HG02678 (cell line): ENCODE results near the gene DDX51.
"Not testable (repeated sequence)": the region's sequence is repeated elsewhere in the genome, so short reads cannot be mapped to it uniquely, and the experiment has no call there.

Experiments
- ATAC-seq: cut with Tn5 transposase; IDR thresholded peaks from one replicate; pipeline ENCODE4 v1.9.1; 2021; ENCODE audit warnings: mild to moderate bottlenecking, moderate library complexity; ENCODE audit not compliant: unreplicated experiment

Gene DDX51

GRCh38 chr12:132123970-132124765, 20.0 kb downstream of the DDX51 start:
- no peak for ATAC-seq

- ATAC-seq, result no peak
These were observed 22.8 kb downstream of the DDX51 start for GRCh38 chr12:132121283-132121682.

GRCh38 chr12:132118876-132119275, 25.2 kb downstream of the DDX51 start:
- ATAC-seq, result no peak

DNA sequence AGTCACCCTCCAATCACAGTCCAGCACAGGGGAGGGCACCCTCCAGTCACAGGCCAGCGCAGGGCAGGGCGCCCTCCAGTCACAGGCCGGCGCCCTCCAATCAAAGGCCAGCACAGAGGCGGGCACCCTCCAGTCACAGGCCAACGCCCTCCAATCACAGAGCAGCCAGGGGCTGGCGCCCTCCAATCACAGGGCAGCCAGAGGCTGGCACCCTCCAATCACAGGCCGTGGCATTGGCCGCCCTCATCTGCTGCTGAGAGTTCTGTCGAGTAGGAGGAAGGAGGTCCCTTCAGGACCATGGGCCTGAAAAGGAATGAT, 26.6 kb downstream of the DDX51 start:
- no peak for ATAC-seq

- ATAC-seq, result no peak
These were observed 27.2 kb downstream of the DDX51 start for GRCh38 chr12:132116709-132117557.

- ATAC-seq, result no peak
These were observed 28.6 kb downstream of the DDX51 start for GRCh38 chr12:132115500-132115899.

DNA sequence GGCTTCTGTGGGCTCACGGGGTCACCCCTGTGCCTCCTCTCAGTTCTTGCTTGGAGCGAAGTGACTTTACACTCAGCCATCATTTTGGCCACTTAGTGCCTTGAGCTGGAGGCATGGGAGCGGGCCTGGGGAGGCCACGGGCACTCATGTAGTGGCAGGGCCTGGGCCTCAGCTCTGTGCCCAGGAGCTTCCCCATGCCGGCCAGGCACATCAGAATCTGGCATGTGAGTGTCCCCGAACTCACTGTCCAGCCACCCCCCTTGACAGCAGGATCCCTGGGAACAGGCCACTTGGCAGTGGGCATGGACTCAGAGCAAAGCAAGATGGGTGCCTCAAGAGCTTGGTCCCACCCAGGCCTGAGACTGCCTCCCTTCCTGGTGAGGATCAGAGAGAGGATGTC, 29.5 kb downstream of the DDX51 start:
- ATAC-seq, result no peak

DNA sequence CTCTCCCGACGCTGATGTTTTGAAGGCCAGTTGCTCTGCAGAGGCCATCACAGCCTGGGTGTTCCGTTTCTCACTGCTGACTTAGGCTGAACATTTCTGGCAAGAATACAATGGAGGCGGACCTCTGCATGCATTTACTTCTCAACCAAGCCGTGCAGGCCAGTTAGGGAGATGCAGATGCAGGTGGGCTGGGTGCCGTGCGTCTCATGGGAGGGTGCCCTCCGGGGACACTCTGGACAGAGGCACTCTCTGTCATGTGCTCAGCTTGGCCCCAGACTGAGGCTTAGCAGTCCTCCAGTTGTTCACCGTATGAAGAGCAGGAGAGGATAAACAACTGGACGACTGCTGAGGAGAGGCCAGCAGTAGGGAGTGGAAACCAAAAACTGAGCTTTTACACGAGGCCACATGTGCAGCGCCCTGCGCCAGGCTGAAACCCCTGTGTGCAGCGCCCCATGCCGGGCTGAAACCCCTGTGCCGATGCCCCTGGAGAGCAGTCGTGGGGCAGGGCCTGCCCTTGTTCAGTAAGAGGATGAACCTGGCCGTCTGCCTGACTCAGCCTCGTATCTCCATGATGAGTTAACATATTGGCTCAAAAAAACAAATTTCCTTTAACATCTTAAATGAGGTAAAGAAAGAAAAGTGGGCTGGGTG, 32.3 kb downstream of the DDX51 start:
- no peak for ATAC-seq

DNA sequence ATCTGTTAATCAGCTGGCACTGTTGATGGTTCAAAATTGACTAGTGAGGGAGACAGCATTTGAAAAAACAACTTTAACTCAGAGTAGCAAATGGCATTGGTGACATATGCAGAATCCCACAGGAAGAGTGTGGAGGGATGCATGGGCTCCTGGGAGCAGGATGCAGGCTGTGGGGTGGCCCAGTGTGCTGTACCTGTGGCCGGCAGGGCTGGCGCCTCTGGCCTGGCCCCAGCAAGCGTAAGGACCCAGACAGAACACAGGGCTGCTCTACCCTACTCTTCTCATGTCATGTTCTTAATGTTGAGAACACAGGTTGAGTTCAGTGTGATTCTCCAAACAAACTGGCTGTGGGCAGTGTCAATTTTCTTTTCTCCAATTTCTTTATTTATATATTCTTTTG, 33.4 kb downstream of the DDX51 start:
- ATAC-seq, result no peak

DNA sequence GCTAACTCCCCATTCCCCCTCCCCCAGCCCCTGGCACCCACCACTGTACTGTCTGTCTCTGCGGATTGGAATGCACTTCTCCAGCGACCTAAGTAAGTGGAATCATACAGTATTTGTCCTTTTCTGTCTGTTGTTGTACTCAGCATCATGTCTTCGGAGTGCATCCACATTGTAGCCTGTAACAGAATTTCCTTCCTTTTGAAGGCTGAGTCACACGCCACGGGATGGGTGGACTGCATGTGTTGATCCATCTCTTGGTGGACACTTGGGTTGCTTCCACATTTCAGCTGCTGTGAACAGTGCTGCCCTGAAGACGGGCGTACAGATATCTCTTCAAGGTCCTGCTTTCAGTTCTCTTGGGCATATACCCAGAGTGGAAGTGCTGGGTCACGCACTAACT, 34.4 kb downstream of the DDX51 start:
- no peak for ATAC-seq

DNA sequence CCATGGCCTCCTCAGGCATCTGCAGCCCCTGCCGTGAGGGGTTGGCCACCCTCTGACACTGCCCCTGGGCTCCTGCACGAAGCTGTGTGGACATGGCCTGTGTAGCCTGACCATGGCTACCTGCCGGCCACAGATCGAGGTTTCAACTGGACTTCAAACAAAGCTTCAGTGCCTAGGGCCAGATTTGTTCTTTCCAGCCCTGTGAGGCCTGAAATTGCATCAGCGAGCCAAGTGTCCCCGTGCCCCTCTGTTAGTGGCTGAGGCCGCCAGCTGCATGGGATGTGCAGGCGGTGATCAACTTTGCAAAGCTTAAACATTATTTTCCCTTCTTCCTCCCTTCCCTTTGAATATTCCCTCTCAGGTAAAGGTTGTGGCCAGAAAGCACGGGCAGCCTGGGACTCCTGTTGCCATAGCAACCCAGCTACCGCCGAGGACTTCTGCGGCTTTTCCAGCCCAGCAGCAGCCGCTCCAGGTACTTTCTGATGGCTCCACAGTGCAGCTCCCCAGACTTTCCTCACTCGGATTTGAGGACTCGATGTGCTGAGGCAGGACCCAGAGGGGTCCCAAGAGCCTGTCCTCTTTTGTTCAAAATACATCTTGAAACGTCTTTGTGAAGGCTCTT, 35.8 kb downstream of the DDX51 start:
- ATAC-seq, result no peak

DNA sequence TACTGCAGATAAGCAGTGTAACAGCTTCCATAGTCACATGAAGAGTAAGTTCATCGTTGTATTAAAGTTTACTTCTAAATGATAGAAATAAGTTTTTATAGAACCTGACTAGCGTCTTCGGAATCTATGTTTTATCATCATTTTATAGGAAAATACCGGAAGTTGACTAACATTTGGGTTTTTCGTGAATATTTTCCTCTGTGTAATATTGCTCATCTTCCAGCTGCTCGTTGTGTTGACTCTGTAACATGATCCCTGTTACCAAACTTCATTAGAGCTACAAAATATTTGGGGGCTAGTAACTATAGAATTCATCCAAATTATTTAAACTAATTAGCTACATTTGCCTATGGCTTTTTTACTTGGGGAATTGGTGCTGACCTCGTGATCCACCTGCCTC, 37.2 kb downstream of the DDX51 start:
- no peak for ATAC-seq

- no peak for ATAC-seq
These were observed 38.7 kb downstream of the DDX51 start for GRCh38 chr12:132105467-132105866.

DNA sequence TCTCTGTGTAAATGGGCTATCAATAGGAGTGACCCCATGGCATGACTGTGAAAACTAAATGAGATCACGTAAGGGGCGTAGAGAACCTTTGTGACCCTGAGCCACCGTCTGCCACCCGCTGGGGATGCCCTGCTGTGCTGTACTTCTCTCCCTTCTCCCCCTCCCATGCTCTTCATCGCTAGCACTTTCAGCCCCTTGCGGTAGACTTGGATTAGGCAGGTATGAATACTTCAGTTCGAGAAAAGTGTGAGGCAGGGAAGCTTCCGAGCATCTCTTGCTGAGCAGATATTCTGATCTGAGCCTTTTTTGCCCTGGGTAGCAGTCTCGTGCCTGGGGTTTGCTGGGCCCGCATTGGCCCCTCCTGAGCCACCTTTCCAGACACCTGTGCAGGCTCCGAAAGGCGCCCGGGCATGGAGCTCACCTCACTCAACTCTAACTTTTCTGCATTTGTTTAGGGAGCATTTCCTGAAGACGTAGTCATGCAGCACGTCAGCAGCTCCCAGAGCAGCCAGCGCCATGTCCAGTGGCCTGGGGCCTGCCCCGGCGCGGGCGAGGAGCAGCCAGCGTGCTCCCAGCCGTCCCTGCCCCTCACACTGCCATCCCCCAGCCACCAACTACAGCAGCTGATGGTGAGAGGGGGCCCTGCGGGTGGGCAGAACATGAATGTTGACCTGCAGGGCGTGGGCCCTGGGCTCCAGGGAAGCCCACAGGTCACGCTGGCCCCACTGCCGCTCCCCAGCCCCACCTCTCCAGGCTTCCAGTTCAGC, 40.4 kb downstream of the DDX51 start:
- no peak for ATAC-seq

- ATAC-seq, result not testable (repeated sequence)
These were observed 41.0 kb downstream of the DDX51 start for GRCh38 chr12:132103072-132103471.

- ATAC-seq, result no peak
These were observed 41.8 kb downstream of the DDX51 start for GRCh38 chr12:132102297-132102696.

DNA sequence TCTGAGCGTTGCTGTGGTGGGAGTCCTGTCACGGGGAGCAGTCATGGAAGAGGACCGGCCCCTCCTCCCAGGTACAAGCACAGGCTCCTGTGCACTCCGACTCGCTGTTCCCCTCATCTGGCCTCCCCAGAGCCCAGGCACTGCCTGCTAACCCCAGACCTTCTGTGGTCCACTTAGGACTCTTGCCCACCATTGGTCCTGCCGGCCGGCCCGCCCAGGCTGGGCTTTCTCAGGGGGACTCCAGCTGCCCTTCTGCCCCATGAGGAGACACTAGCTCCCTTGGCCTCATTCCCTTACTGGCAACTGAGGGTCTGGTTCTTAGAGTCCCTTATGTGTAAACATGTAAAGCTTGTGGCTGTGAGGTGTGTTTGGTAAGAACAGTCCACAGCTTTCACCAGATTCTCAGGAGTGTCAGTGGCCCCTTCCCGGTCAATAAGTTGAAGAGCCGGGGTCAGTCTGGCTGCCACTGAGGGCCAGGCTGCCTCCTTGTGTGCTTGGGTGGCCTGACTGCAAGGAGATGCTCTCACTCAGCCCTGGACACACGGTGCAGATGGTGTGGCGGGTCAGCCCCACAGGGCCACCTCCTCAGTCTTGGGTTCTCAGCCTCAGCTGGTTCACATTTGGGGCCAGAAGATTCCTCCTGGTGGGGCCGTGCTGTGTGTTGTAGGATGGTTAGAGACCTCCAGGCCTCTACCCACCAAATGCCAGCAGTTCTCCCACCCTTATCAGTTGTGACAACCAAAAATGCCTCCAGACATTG, 43.6 kb downstream of the DDX51 start:
- no peak for ATAC-seq

GRCh38 chr12:132099739-132100138, 44.4 kb downstream of the DDX51 start:
- ATAC-seq, result no peak

DNA sequence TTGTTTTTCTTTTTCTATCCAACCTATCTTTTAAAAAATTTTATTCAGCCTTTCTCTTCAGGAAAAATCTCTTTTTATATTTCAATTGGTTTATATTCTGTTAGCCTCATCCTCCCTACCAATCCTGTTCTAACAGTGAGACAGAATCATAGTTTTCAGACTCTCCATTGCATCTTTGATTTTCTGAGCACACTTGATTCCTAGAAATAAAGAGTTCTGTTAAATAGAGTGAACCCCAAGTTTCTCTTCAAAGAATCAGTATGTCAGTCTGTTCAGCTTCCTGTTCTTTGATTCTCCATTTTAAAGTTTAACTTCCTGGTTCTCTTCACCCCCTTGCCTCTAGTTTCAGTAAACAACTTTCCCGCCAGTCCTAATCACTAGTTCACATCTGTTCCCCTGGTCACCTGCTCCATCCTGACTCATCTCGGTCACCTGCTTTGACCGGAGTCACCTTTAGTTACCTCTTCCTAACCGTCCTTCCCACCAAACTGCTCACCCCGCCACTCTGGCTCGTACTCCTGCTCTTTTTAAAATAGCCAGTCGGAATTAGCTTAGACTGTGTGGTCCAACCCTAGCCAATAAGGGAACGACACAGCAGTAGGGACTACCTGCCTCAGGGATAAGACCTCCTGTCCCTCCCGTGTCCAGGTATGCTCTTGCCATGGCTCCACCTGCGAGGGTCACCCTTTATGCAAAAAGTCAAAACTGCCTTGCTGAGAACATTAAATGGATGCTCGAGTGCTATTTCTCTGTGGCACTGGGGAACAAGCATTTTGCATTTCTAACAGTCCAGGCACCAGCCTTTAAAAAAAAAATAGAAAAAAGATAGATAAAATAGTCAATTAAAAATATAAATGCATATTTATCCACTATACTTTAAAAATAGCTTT, 48.4 kb downstream of the DDX51 start:
- ATAC-seq, result no peak
